PC-9 (cell line): ENCODE results near the gene FBLN2. TPM values are rescaled to one million over a fixed set of nuclear protein-coding genes. Genes with fewer than 3 reads are reported as not detected.

Source experiments
- BruUV-seq: library from RNA; stranded (reverse); fragments of 400-500 nt; replicated peaks from 2 replicates; lab custom pipeline; 2021; lab: Mats Ljungman, UMichigan
- CTCF ChIA-PET: fragments of 300-600 bp; sonication (Branson Sonifier 250); formaldehyde crosslinking; loops from one replicate; lab custom pipeline; 2022; ENCODE audit warnings: antibody characterized with exemption; lab: Charles Lee
- POLR2A ChIA-PET: fragments of 300-600 bp; sonication (Branson Sonifier 250); formaldehyde crosslinking; loops from one replicate; lab custom pipeline; 2022; ENCODE audit warnings: antibody characterized with exemption; ENCODE audit not compliant: unreplicated experiment; lab: Charles Lee
- DNase-seq, 2 experiments: peaks; one replicate each; pipeline versions ENCODE4 v3.0.0 to v3.0.0-alpha.2; 2015 to 2022; ENCODE audit warnings: mixed read lengths in 1 of 2
- H2AFZ ChIP-seq: fragments of 200-600 bp; sonication (generic); 2 replicates; pipeline ENCODE4 v1.8.1; 2017; ENCODE audit warnings: antibody characterized with exemption
- H3F3A ChIP-seq: fragments of 200-600 bp; sonication (generic); 2 replicates; pipeline ENCODE4 v1.8.1; 2017; ENCODE audit warnings: antibody characterized with exemption, mild to moderate bottlenecking, low read depth; ENCODE audit not compliant: insufficient read depth
- H3K27ac ChIP-seq: fragments of 200-600 bp; sonication (generic); 2 replicates; pipeline ENCODE4 v1.6.1; 2016; ENCODE audit warnings: mixed run types
- H3K27me3 ChIP-seq: fragments of 200-600 bp; sonication (generic); 2 replicates; pipeline ENCODE4 v1.6.1; 2016; ENCODE audit warnings: low read depth, mixed run types; ENCODE audit not compliant: insufficient read depth
- H3K36me3 ChIP-seq: fragments of 200-600 bp; sonication (generic); 2 replicates; pipeline ENCODE4 v1.6.1; 2016; ENCODE audit warnings: low read depth, mixed run types
- H3K4me1 ChIP-seq: fragments of 200-600 bp; sonication (generic); replicated peaks from 2 replicates; pipeline ENCODE4 v1.6.1; 2016; ENCODE audit warnings: mixed run types; ENCODE audit not compliant: insufficient read depth
- H3K4me2 ChIP-seq: fragments of 200-600 bp; sonication (generic); 2 replicates; pipeline ENCODE4 v1.6.1; 2017; ENCODE audit warnings: mixed run types
- H3K4me3 ChIP-seq: fragments of 200-600 bp; sonication (generic); 2 replicates; pipeline ENCODE4 v1.6.1; 2016; ENCODE audit warnings: mixed run types
- H3K79me2 ChIP-seq: fragments of 200-600 bp; sonication (generic); 2 replicates; pipeline ENCODE4 v1.6.1; 2017; ENCODE audit warnings: low read depth, mixed run types
- H3K9me2 ChIP-seq: fragments of 200-600 bp; sonication (generic); 2 replicates; pipeline ENCODE4 v1.8.1; 2017; ENCODE audit warnings: mild to moderate bottlenecking; ENCODE audit not compliant: insufficient read depth
- H3K9me3 ChIP-seq: fragments of 200-600 bp; sonication (generic); 2 replicates; pipeline ENCODE4 v1.8.1; 2016; ENCODE audit warnings: low read depth; ENCODE audit not compliant: insufficient read depth
- H4K20me1 ChIP-seq: fragments of 200-600 bp; sonication (generic); 2 replicates; pipeline ENCODE4 v1.8.1; 2017; ENCODE audit not compliant: insufficient read depth
- EZH2 ChIP-seq: fragments of 200-600 bp; sonication (generic); IDR thresholded peaks from 2 replicates; pipeline ENCODE4 v1.8.0; 2017; ENCODE audit warnings: antibody characterized with exemption, low read depth
- intact Hi-C: fragments of 100-400 bp; cut with micrococcal nuclease; formaldehyde crosslinking; loops from one replicate; pipeline ENCODE4 v1.10.0; 2022; ENCODE audit not compliant: unreplicated experiment
- total RNA-seq: library from RNA; stranded (reverse); gene quantifications from 2 replicates; pipeline ENCODE4 v1.2.3, GENCODE V29; 2021
- TF ChIP-seq, protein P1 (sequence below): fragments of 200-600 bp; sonication (generic); conservative IDR thresholded peaks from 2 replicates; pipeline ENCODE4 v1.6.1; 2017; ENCODE audit warnings: mixed run types, antibody characterized with exemption, mild to moderate bottlenecking, moderate library complexity

FBLN2 gene
- total RNA-seq, 1 experiment from 2014 or later, result 0.57 TPM

DNA sequence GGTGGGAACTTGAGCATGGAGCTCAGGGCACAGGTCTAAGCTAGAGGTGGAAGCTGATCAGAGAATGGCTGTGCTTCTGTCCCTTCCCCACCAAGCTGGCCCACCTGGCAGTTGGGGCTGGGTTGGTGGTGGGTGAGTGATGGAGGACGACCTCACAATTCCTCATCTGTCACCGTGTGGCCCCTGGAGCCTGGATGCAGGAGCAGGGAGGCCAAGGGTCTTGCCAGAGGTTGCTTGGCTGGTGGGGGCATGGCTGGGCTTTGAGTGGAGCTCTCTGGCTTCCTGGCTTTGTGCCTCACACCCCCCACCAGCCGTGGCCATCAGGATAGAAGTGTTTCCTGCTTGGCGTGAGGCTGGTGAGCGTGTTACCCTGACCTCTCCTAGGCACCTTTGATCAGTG, 36.0 kb downstream of the FBLN2 start:
- ChIA-PET POLR2A (no interaction called here), CTCF (no interaction called here)
- DNase-seq, result no peak
- no peak for TF ChIP-seq EZH2
- TF ChIP-seq, protein P1, sequence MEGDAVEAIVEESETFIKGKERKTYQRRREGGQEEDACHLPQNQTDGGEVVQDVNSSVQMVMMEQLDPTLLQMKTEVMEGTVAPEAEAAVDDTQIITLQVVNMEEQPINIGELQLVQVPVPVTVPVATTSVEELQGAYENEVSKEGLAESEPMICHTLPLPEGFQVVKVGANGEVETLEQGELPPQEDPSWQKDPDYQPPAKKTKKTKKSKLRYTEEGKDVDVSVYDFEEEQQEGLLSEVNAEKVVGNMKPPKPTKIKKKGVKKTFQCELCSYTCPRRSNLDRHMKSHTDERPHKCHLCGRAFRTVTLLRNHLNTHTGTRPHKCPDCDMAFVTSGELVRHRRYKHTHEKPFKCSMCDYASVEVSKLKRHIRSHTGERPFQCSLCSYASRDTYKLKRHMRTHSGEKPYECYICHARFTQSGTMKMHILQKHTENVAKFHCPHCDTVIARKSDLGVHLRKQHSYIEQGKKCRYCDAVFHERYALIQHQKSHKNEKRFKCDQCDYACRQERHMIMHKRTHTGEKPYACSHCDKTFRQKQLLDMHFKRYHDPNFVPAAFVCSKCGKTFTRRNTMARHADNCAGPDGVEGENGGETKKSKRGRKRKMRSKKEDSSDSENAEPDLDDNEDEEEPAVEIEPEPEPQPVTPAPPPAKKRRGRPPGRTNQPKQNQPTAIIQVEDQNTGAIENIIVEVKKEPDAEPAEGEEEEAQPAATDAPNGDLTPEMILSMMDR, result no peak
- H3K4me3 ChIP-seq, result no peak overlapping the region
- H3K27me3 ChIP-seq, result no peaks in the 10 kb centered on the region
- no peaks in the 10 kb centered on the region for H3K9me2 ChIP-seq
- H3K27ac ChIP-seq, result no peak overlapping the region
- peaks cover 22% of the 10 kb centered on the region for H3K4me1 ChIP-seq
- intact Hi-C loops, result no loop called here
- no peaks in the 10 kb centered on the region for H3K9me3 ChIP-seq
- no peaks in the 10 kb centered on the region for H3K79me2 ChIP-seq
- H4K20me1 ChIP-seq, result no peaks in the 10 kb centered on the region
- H3F3A ChIP-seq, result peaks cover 20% of the 10 kb centered on the region
- no peak overlapping the region for H3K4me2 ChIP-seq
- BruUV-seq, result no TSS peak
- H3K36me3 ChIP-seq, result no peaks in the 10 kb centered on the region
- no peak overlapping the region for H2AFZ ChIP-seq

DNA sequence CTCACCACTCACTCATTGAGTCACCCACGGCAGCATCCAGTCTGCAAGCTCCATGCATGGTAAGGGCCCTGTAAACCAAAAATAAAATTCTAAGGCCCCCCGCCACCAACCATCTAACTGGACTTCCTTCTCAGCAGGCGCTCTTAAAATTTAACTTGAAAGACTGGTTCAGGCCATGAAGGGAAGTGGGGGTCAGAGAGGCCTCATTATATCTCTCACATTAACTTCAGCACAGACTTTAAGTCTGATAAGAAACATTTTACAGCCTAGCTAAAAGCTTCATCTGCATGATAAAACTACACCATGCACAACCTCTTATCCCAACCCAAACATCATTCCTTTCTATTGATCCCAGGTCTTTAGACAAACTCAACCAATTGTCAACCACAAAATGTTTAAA, 38.5 kb downstream of the FBLN2 start:
- Histone ChIP-seq H3K4me3 (no peak overlapping the region), H4K20me1 (no peaks in the 10 kb centered on the region), H3K36me3 (no peaks in the 10 kb centered on the region), H3K9me3 (no peaks in the 10 kb centered on the region), H3K79me2 (no peaks in the 10 kb centered on the region), H2AFZ (no peak overlapping the region), H3K9me2 (no peaks in the 10 kb centered on the region), H3K4me1 (peaks cover 3% of the 10 kb centered on the region; the same call in 1 of the 2 replicates), H3K4me2 (no peak overlapping the region), H3K27me3 (no peaks in the 10 kb centered on the region), H3K27ac (no peak overlapping the region), H3F3A (peaks cover 2% of the 10 kb centered on the region; the same call in 1 of the 2 replicates)
- intact Hi-C loops, result no loop called here
- BruUV-seq, result no TSS peak
- no peak for DNase-seq
- CTCF ChIA-PET, result no interaction called here
- TF ChIP-seq, protein P1, result no peak
- no peak for TF ChIP-seq EZH2
- POLR2A ChIA-PET, result interaction anchor here (0.8 kb wide), 1 partner anchor 20 kb away, joined by 9 read pairs; no protein-coding TSS in a partner anchor

DNA sequence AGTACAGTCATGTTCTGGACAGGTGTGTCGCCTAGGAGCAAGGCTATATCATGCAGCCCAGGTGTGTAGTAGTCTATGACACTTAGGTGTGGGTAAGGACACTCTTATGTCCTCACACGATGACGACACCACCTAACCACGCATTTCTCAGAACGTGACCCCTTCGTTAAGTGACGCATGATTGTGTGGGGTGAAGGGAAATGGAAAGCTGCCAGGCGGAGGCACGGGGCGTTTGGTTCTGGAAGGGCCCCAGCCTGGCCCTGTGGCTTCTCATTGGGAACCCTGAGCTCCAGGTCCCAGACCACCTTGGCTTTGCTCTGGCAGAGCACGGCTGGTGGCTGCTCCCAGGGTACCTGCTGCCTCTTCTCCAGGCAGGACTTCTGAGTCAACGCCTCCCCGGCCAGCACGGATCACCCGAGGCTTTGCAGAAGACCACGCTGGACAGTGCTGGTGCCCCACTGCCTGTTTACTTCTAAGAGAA, 39.3 kb downstream of the FBLN2 start:
- no peak overlapping the region for H3K4me2 ChIP-seq
- CTCF ChIA-PET, result interaction anchor here (0.6 kb wide), 1 partner anchor 313 kb away, joined by 5 read pairs; no protein-coding TSS in a partner anchor

More for the DNA sequence above, 39.3 kb downstream of the FBLN2 start:
- Histone ChIP-seq H3K27ac (no peak overlapping the region), H4K20me1 (no peaks in the 10 kb centered on the region), H3K27me3 (no peaks in the 10 kb centered on the region), H3K4me3 (no peak overlapping the region), H2AFZ (no peak overlapping the region), H3K9me2 (no peaks in the 10 kb centered on the region), H3F3A (peaks cover 10% of the 10 kb centered on the region; the same call in 1 of the 2 replicates), H3K9me3 (no peaks in the 10 kb centered on the region), H3K36me3 (no peaks in the 10 kb centered on the region), H3K4me1 (peaks cover 11% of the 10 kb centered on the region), H3K79me2 (no peaks in the 10 kb centered on the region)
- POLR2A ChIA-PET, result no interaction called here
- TF ChIP-seq EZH2, result no peak
- TF ChIP-seq, protein P1, result no peak
- intact Hi-C loops, result no loop called here
- no peak for DNase-seq
- no TSS peak for BruUV-seq
